ENCODE data around the gene PTGES. TPM values are rescaled to one million over a fixed set of nuclear protein-coding genes. Genes with fewer than 3 reads are reported as not detected.
"Not testable (repeated sequence)": the region's sequence is repeated elsewhere in the genome, so short reads cannot be mapped to it uniquely, and the experiment has no call there.

PTGES gene
- total RNA-seq, result 0.16 TPM in 1 of 2 replicates, not detected in the other

GRCh38 chr9:129752900-129753729, at the start of gene PTGES:
Gene PTGES, minus strand, starts transcription at chr9:129753042. Its CDS starts 30 bp downstream, at chr9:129753012.
- peaks cover 6% of the 10 kb centered on the region for H3K27me3 Mint-ChIP-seq (ENCODE audit: insufficient read depth)
- H3K4me3 Mint-ChIP-seq, result peak within 1 kb of the TSS; percentile 24
- H3K4me1 Mint-ChIP-seq (ENCODE audit: low read depth), result peaks cover 19% of the 10 kb centered on the region
- intact Hi-C loops (cut with micrococcal nuclease), result no loop called here
- no peaks in the 10 kb centered on the region for H3K9me3 Mint-ChIP-seq
- H3K27ac Mint-ChIP-seq, result no peak within 1 kb of the TSS
- peak; percentile 58 for DNase-seq (ENCODE audit: low spot score)
- no peaks in the 10 kb centered on the region for H3K36me3 Mint-ChIP-seq (ENCODE audit: low read depth)

- Mint-ChIP-seq H3K36me3 (ENCODE audit: low read depth) (peaks cover 16% of the 10 kb centered on the region), H3K27me3 (ENCODE audit: insufficient read depth) (no peaks in the 10 kb centered on the region), H3K9me3 (no peaks in the 10 kb centered on the region), H3K4me1 (ENCODE audit: low read depth) (peaks cover 24% of the 10 kb centered on the region), H3K27ac (no peak overlapping the region), H3K4me3 (peak overlapping the region; percentile 29)
- intact Hi-C loops (cut with micrococcal nuclease), result loop anchor here (5.0 kb wide), 2 partner anchors 664 to 1429 kb away; partner anchors contain the start of gene URM1
- no peak for DNase-seq (ENCODE audit: low spot score)
Observed at GRCh38 chr9:129801504-129801903, 48.7 kb upstream of the PTGES start.

- Mint-ChIP-seq H3K27ac (no peak overlapping the region), H3K9me3 (no peaks in the 10 kb centered on the region), H3K27me3 (ENCODE audit: insufficient read depth) (peaks cover 6% of the 10 kb centered on the region), H3K4me3 (no peak overlapping the region), H3K36me3 (ENCODE audit: low read depth) (peaks cover 2% of the 10 kb centered on the region), H3K4me1 (ENCODE audit: low read depth) (peaks cover 9% of the 10 kb centered on the region)
- intact Hi-C loops (cut with micrococcal nuclease), result no loop called here
- DNase-seq (ENCODE audit: low spot score), result no peak
Observed at GRCh38 chr9:129798973-129799372, 46.1 kb upstream of the PTGES start.

- intact Hi-C loops (cut with micrococcal nuclease); H3K9me3 Mint-ChIP-seq; H3K4me3 Mint-ChIP-seq: not testable (repeated sequence)
Observed at GRCh38 chr9:129796029-129796428, 43.2 kb upstream of the PTGES start.

GRCh38 chr9:129794549-129794948, 41.7 kb upstream of the PTGES start:
- no peak overlapping the region for H3K4me3 Mint-ChIP-seq
- peaks cover 11% of the 10 kb centered on the region for H3K4me1 Mint-ChIP-seq (ENCODE audit: low read depth)
- intact Hi-C loops (cut with micrococcal nuclease), result no loop called here
- no peak for DNase-seq (ENCODE audit: low spot score)
- H3K27ac Mint-ChIP-seq, result no peak overlapping the region
- H3K27me3 Mint-ChIP-seq (ENCODE audit: insufficient read depth), result peaks cover 10% of the 10 kb centered on the region
- H3K36me3 Mint-ChIP-seq (ENCODE audit: low read depth), result no peaks in the 10 kb centered on the region
- no peaks in the 10 kb centered on the region for H3K9me3 Mint-ChIP-seq

More at GRCh38 chr9:129796029-129796428, 43.2 kb upstream of the PTGES start:
- DNase-seq (ENCODE audit: low spot score); H3K27ac Mint-ChIP-seq; H3K4me1 Mint-ChIP-seq (ENCODE audit: low read depth); H3K36me3 Mint-ChIP-seq (ENCODE audit: low read depth); H3K27me3 Mint-ChIP-seq (ENCODE audit: insufficient read depth): not testable (repeated sequence)

GRCh38 chr9:129786481-129786880, 33.6 kb upstream of the PTGES start:
- H3K36me3 Mint-ChIP-seq (ENCODE audit: low read depth), result no peaks in the 10 kb centered on the region
- no peak overlapping the region for H3K4me3 Mint-ChIP-seq
- DNase-seq (ENCODE audit: low spot score), result no peak
- no peaks in the 10 kb centered on the region for H3K9me3 Mint-ChIP-seq
- intact Hi-C loops (cut with micrococcal nuclease), result no loop called here
- H3K27ac Mint-ChIP-seq, result no peak overlapping the region
- H3K27me3 Mint-ChIP-seq (ENCODE audit: insufficient read depth), result peaks cover 15% of the 10 kb centered on the region
- peaks cover 16% of the 10 kb centered on the region for H3K4me1 Mint-ChIP-seq (ENCODE audit: low read depth)

GRCh38 chr9:129785866-129786265, 33.0 kb upstream of the PTGES start:
- Mint-ChIP-seq H3K9me3 (no peaks in the 10 kb centered on the region), H3K4me3 (no peak overlapping the region), H3K27me3 (ENCODE audit: insufficient read depth) (peaks cover 15% of the 10 kb centered on the region), H3K27ac (no peak overlapping the region), H3K4me1 (ENCODE audit: low read depth) (peaks cover 16% of the 10 kb centered on the region), H3K36me3 (ENCODE audit: low read depth) (no peaks in the 10 kb centered on the region)
- intact Hi-C loops (cut with micrococcal nuclease), result no loop called here
- no peak for DNase-seq (ENCODE audit: low spot score)

- H3K4me1 Mint-ChIP-seq (ENCODE audit: low read depth); DNase-seq (ENCODE audit: low spot score); H3K27ac Mint-ChIP-seq; H3K9me3 Mint-ChIP-seq; H3K36me3 Mint-ChIP-seq (ENCODE audit: low read depth); H3K4me3 Mint-ChIP-seq: not testable (repeated sequence)
- intact Hi-C loops (cut with micrococcal nuclease), result loop anchor here (5.0 kb wide), 1 partner anchor 158 kb away; the partner anchor contains the start of gene NTMT1
- H3K27me3 Mint-ChIP-seq (ENCODE audit: insufficient read depth), result peaks cover 14% of the 10 kb centered on the region
Observed at GRCh38 chr9:129784970-129785369, 32.1 kb upstream of the PTGES start.

- H3K27me3 Mint-ChIP-seq (ENCODE audit: insufficient read depth), result peaks cover 18% of the 10 kb centered on the region
- peak; percentile 68 for DNase-seq (ENCODE audit: low spot score)
- H3K36me3 Mint-ChIP-seq (ENCODE audit: low read depth), result no peaks in the 10 kb centered on the region
- no peaks in the 10 kb centered on the region for H3K9me3 Mint-ChIP-seq
- H3K27ac Mint-ChIP-seq, result no peak overlapping the region
- intact Hi-C loops (cut with micrococcal nuclease), result loop anchor here (1.0 to 5.0 kb wide), 6 partner anchors 46 to 653 kb away; partner anchors contain the start of genes ASB6 and NTMT1
- peaks cover 5% of the 10 kb centered on the region for H3K4me1 Mint-ChIP-seq (ENCODE audit: low read depth)
- no peak overlapping the region for H3K4me3 Mint-ChIP-seq
Observed at GRCh38 chr9:129783516-129784361, 30.9 kb upstream of the PTGES start.

- H3K27me3 Mint-ChIP-seq (ENCODE audit: insufficient read depth), result peaks cover 23% of the 10 kb centered on the region
- peaks cover 14% of the 10 kb centered on the region for H3K4me1 Mint-ChIP-seq (ENCODE audit: low read depth)
- no peak overlapping the region for H3K27ac Mint-ChIP-seq
- no peaks in the 10 kb centered on the region for H3K36me3 Mint-ChIP-seq (ENCODE audit: low read depth)
- no peak for DNase-seq (ENCODE audit: low spot score)
- intact Hi-C loops (cut with micrococcal nuclease), result loop anchor here (2.0 to 5.0 kb wide), 2 partner anchors 155 to 651 kb away; partner anchors contain the start of gene NTMT1
- no peaks in the 10 kb centered on the region for H3K9me3 Mint-ChIP-seq
- no peak overlapping the region for H3K4me3 Mint-ChIP-seq
Observed at GRCh38 chr9:129781981-129782380, 29.1 kb upstream of the PTGES start.

GRCh38 chr9:129781131-129781530, 28.3 kb upstream of the PTGES start:
- H3K4me3 Mint-ChIP-seq, result no peak overlapping the region
- no peak for DNase-seq (ENCODE audit: low spot score)
- H3K36me3 Mint-ChIP-seq (ENCODE audit: low read depth), result no peaks in the 10 kb centered on the region
- H3K27me3 Mint-ChIP-seq (ENCODE audit: insufficient read depth), result peaks cover 19% of the 10 kb centered on the region
- intact Hi-C loops (cut with micrococcal nuclease), result loop anchor here (5.0 kb wide), 1 partner anchor 154 kb away; the partner anchor contains the start of gene NTMT1
- no peaks in the 10 kb centered on the region for H3K9me3 Mint-ChIP-seq
- H3K27ac Mint-ChIP-seq, result no peak overlapping the region
- peaks cover 16% of the 10 kb centered on the region for H3K4me1 Mint-ChIP-seq (ENCODE audit: low read depth)

- no peak overlapping the region for H3K4me3 Mint-ChIP-seq
- H3K4me1 Mint-ChIP-seq (ENCODE audit: low read depth), result peaks cover 16% of the 10 kb centered on the region
- no peaks in the 10 kb centered on the region for H3K9me3 Mint-ChIP-seq
- intact Hi-C loops (cut with micrococcal nuclease), result loop anchor here (5.0 kb wide), 1 partner anchor 152 kb away; the partner anchor contains the start of gene NTMT1
- peaks cover 22% of the 10 kb centered on the region for H3K27me3 Mint-ChIP-seq (ENCODE audit: insufficient read depth)
- no peak for DNase-seq (ENCODE audit: low spot score)
- no peak overlapping the region for H3K27ac Mint-ChIP-seq
- no peaks in the 10 kb centered on the region for H3K36me3 Mint-ChIP-seq (ENCODE audit: low read depth)
Observed at GRCh38 chr9:129779560-129780190, 26.8 kb upstream of the PTGES start.
